Stromal cell of bone marrow (primary cell): ENCODE results near the gene TRPM1.

ENCODE experiments used
- DNase-seq: peaks from one replicate; pipeline ENCODE4 v3.0.0-alpha.2; 2012; ENCODE audit warnings: low read depth

Gene TRPM1

GRCh38 chr15:30963681-30964080, 137.8 kb downstream of the TRPM1 start:
- DNase-seq = no peak

GRCh38 chr15:30962659-30963058, 138.9 kb downstream of the TRPM1 start:
- no peak for DNase-seq

- no peak for DNase-seq
Observed at GRCh38 chr15:30962079-30962478, 139.4 kb downstream of the TRPM1 start.

- no peak for DNase-seq
Observed at GRCh38 chr15:30958219-30958618, 143.3 kb downstream of the TRPM1 start.

GRCh38 chr15:30956216-30957124, 145.1 kb downstream of the TRPM1 start:
- DNase-seq = no peak

GRCh38 chr15:30954674-30955073, 146.9 kb downstream of the TRPM1 start:
- DNase-seq = no peak

GRCh38 chr15:30953731-30954378, 147.7 kb downstream of the TRPM1 start:
- DNase-seq = peak; percentile 40

GRCh38 chr15:30953183-30953582, 148.3 kb downstream of the TRPM1 start:
- no peak for DNase-seq
